Spleen (tissue), 11 donors: ENCODE results near the gene SPNS1. TPM values are rescaled to one million over a fixed set of nuclear protein-coding genes. Genes with fewer than 3 reads are reported as not detected.

Experiments used
- DNase-seq: peaks from one replicate; pipeline ENCODE4 v3.0.0-alpha.2; 2020
- H3K27ac ChIP-seq, 8 donors: fragments of 200-600 bp; sonication (generic) in 7 of 8; 1 replicate in 4 of 8; 2 replicates in 4 of 8; pipeline versions ENCODE4 v1.5.0 to v1.8.0; 2016 to 2021; ENCODE audit warnings: inconsistent platforms in 4 of 8, mild to moderate bottlenecking in 4 of 8, moderate library complexity in 1 of 8
- H3K27me3 ChIP-seq, 7 donors: fragments of 200-600 bp; sonication (generic) in 6 of 7; replicated peaks in 1 of 7; 1 replicate in 4 of 7; 2 replicates in 3 of 7; pipeline versions ENCODE4 v1.5.0 to v1.8.0; 2016 to 2021; ENCODE audit warnings: inconsistent platforms in 3 of 7, mild to moderate bottlenecking in 1 of 7
- H3K36me3 ChIP-seq, 6 donors: fragments of 200-600 bp; sonication (generic) in 5 of 6; 1 replicate in 4 of 6; 2 replicates in 2 of 6; pipeline versions ENCODE4 v1.5.0 to v1.8.0; 2016 to 2021; ENCODE audit warnings: inconsistent platforms in 2 of 6
- H3K4me1 ChIP-seq, 6 donors: fragments of 200-600 bp; sonication (generic) in 5 of 6; 1 replicate in 3 of 6; 2 replicates in 3 of 6; pipeline versions ENCODE4 v1.5.0 to v1.8.0; 2016 to 2021; ENCODE audit warnings: inconsistent platforms in 3 of 6
- H3K4me3 ChIP-seq, 8 donors: fragments of 200-600 bp; sonication (generic) in 7 of 8; 1 replicate in 4 of 8; 2 replicates in 4 of 8; pipeline versions ENCODE4 v1.5.0 to v1.8.0; 2016 to 2021; ENCODE audit warnings: inconsistent platforms in 4 of 8, mild to moderate bottlenecking in 4 of 8, moderate library complexity in 2 of 8
- H3K9me3 ChIP-seq, 8 donors: fragments of 200-600 bp; sonication (generic) in 7 of 8; 1 replicate in 4 of 8; 2 replicates in 4 of 8; pipeline versions ENCODE4 v1.5.0 to v1.8.0; 2016 to 2021; ENCODE audit warnings: inconsistent platforms in 4 of 8
- POLR2A ChIP-seq, 3 donors: fragments of 450-650 bp; IDR thresholded peaks; one replicate each; pipeline ENCODE4 v1.5.1; 2017; ENCODE audit warnings: antibody characterized with exemption in 3 of 3, mild to moderate bottlenecking in 1 of 3
- POLR2AphosphoS5 ChIP-seq, 3 donors: sonication (generic); formaldehyde crosslinking; IDR thresholded peaks; one replicate each; pipeline ENCODE4 v1.5.1; 2017; ENCODE audit warnings: antibody characterized with exemption in 3 of 3
- WGBS, 5 donors: extraction: QIAGEN DNeasy Blood & Tissue Kit in 3 of 5; methylation state at CpG; one replicate each; pipeline versions ENCODE4 v1.1.5 to v1.1.7; 2013 to 2018; 5-methylcytosine and 5-hydroxymethylcytosine counted together
- intact Hi-C: fragments of 100-400 bp; cut with DNase I; formaldehyde crosslinking; loops from one replicate; pipeline ENCODE4 v1.15.0; 2023; ENCODE audit warnings: low total_unique reads
- polyA plus RNA-seq, 3 donors: library from polyadenylated mRNA; stranded (reverse); fragments of 200-250 nt; gene quantifications; one replicate each; pipeline ENCODE4 v1.2.1, GENCODE V29; 2013
- total RNA-seq, 7 donors: library from RNA; depleted of rRNA in 3 of 7; stranded (reverse); fragments of >200 nt in 3 of 7; fragmentation: NEBNext Ultra II Directional in 4 of 7; extraction: Animal tissue kit (Norgen Biotek cat#: 25700) in 4 of 7; gene quantifications; one replicate each; pipeline versions ENCODE4 v1.1.0 to v1.2.1, GENCODE V29; 2016 to 2021
- TF ChIP-seq, protein P1 (sequence below), 11 experiments: fragments of 200-600 bp in 7 of 11; fragments of 450-650 bp in 4 of 11; sonication (generic) in 4 of 11; IDR thresholded peaks in 8 of 11; conservative IDR thresholded peaks in 3 of 11; 1 replicate in 7 of 11; 2 replicates in 4 of 11; pipeline versions ENCODE4 v1.4.0 to v1.8.0; 2016 to 2021; ENCODE audit warnings: antibody characterized with exemption in 11 of 11, inconsistent platforms in 4 of 11, mild to moderate bottlenecking in 1 of 11
- donor health status: healthy with polysubstance abuse.
- donor health status: DM: no; HTN: no; CAD: no; lungs with moderate emphysema.
- donor health status: DM: no; HTN: no; CAD: no.
- donor health status: Bipolar disorder and iron deficiency.
- donor health status: healthy.
- donor health status: DM: no; HTN: no; CAD: no.
- donor health status: DM: yes; HTN: yes; CAD: no.

Gene SPNS1
- total and polyA plus RNA-seq, 10 donors = 26.9 to 91.4 (median 30.9) TPM

DNA sequence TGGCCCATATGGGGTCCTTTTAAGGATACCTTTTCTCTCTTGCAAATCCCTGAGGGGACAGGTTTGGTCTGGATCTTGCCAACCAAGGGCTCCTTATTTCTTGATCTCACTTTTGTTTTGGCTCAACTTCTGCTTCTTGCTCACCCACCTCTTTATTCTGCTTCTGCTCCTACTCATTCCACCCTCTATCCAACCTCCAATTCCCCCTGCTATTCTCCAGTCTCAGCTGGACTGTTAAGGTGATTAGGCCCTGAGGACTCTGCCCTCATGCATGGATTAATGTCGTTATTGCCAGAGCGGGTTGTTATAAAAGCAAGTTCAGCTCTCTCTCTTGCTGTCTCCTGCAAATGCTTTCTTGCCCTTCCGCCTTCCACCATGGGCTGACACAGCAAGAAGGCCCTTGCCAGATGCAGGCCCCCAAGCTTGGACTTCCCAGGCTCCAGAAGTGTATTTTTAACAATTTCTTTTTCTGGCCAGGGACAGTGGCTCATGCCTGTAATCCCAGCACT is 40.0 kb downstream of the SPNS1 start:
- no peak for TF ChIP-seq POLR2AphosphoS5 (IDR thresholded peaks at IDR 0.05)
- TF ChIP-seq, protein P1, sequence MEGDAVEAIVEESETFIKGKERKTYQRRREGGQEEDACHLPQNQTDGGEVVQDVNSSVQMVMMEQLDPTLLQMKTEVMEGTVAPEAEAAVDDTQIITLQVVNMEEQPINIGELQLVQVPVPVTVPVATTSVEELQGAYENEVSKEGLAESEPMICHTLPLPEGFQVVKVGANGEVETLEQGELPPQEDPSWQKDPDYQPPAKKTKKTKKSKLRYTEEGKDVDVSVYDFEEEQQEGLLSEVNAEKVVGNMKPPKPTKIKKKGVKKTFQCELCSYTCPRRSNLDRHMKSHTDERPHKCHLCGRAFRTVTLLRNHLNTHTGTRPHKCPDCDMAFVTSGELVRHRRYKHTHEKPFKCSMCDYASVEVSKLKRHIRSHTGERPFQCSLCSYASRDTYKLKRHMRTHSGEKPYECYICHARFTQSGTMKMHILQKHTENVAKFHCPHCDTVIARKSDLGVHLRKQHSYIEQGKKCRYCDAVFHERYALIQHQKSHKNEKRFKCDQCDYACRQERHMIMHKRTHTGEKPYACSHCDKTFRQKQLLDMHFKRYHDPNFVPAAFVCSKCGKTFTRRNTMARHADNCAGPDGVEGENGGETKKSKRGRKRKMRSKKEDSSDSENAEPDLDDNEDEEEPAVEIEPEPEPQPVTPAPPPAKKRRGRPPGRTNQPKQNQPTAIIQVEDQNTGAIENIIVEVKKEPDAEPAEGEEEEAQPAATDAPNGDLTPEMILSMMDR (IDR thresholded peaks at IDR 0.05 in 8 of 11, conservative IDR thresholded peaks at IDR 0.05 in 3 of 11) = no peak
- TF ChIP-seq POLR2A (IDR thresholded peaks at IDR 0.05) = no peak
- intact Hi-C loops = no loop called here
- H3K9me3 ChIP-seq = no peaks in the 10 kb centered on the region
- H3K27me3 ChIP-seq = no peaks in the 10 kb centered on the region
- no peaks in the 10 kb centered on the region for H3K36me3 ChIP-seq
- 76 to 96% (median 92%) methylated on average over 3 of the region's 3 CpGs for WGBS, 5 donors
- H3K27ac ChIP-seq = peak overlapping the region in 5 of 8 donors; percentile 3 to 70 (median 57)
- DNase-seq = no peak
- no peak overlapping the region for H3K4me3 ChIP-seq
- H3K4me1 ChIP-seq = peaks cover 0 to 22% (median 3%) of the 10 kb centered on the region in 6 donors

DNA sequence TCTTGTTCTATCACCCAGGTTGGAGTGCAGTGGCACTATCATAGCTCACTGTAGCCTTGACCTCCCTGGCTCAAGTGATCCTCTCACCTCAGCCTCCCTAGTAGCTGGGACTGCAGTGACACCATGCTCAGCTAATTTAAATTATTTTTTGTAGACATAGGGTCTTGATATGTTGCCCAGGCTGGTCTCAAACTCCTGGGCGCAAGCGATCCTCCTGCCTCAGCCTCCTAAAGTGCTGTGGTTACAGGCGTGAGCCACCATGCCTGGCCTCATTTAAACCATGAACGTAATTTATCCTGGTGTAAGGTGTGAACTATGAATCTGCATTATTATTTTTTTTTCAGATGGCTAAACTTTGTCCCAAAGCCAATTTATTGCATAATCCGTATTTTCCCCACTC is 47.6 kb downstream of the SPNS1 start:
- no peaks in the 10 kb centered on the region for H3K36me3 ChIP-seq
- no peak for TF ChIP-seq POLR2AphosphoS5 (IDR thresholded peaks at IDR 0.05)
- TF ChIP-seq, protein P1 (IDR thresholded peaks at IDR 0.05 in 8 of 11, conservative IDR thresholded peaks at IDR 0.05 in 3 of 11) = no peak
- no peak for TF ChIP-seq POLR2A (IDR thresholded peaks at IDR 0.05)
- no peak overlapping the region for H3K27ac ChIP-seq
- 81 to 90% (median 88%) methylated on average over 5 of the region's 5 CpGs for WGBS, 5 donors
- H3K4me1 ChIP-seq = no peaks in the 10 kb centered on the region
- intact Hi-C loops = no loop called here
- H3K9me3 ChIP-seq = no peaks in the 10 kb centered on the region
- peaks cover 0 to 37% (median 0%) of the 10 kb centered on the region in 7 donors for H3K27me3 ChIP-seq
- no peak overlapping the region for H3K4me3 ChIP-seq
- DNase-seq = no peak

DNA sequence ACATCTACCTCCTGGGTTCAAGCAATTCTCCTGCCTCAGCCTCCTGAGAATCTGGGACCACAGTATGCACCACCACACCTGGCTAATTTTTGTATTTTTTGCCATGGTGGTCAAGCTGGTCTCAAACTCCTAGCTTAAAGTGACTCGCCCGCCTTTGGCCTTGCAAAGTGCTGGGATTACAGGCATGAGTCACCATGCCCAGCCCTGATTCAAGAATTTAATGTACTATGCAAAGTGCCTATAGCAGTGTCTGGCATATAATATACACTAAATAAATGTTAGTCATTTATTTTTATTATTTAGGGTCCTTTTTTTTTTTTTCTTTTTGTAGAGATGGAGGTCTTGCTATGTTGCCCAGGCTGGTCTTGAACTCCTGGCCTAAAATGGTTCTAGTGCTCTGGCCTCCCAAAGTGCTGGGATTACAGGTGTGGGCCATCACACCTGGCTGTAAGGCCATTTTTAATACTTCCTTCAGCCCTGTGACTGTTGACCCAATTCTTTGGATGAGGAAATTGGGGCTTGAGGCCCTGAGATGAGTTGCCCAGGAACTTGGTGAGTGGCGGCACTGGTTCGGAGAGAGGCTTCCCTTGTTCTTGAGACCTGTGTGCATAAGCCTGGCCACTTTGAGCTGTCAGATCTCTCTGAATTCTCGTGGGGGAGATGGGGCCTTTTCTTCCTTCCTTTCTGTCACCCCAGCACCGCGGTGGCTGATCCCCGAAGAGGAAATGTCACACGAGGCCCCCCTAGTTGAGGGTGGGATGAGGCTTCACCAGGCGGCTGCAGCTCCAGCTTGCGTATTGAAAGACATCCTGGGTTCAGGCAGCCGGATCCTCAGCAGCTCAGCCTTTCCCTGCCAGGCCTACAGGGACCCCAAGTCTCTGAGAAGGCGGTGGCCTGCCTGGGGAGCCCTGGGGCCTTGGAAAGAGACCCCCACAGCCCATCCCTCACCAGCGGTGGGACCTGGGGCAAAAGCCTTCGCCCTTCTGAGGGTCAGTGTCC is 49.0 kb downstream of the SPNS1 start:
- Histone ChIP-seq H3K36me3 (no peaks in the 10 kb centered on the region), H3K9me3 (no peaks in the 10 kb centered on the region), H3K4me1 (no peaks in the 10 kb centered on the region), H3K4me3 (no peak overlapping the region), H3K27me3 (peaks cover 0 to 43% (median 0%) of the 10 kb centered on the region in 7 donors), H3K27ac (no peak overlapping the region)
- intact Hi-C loops = no loop called here
- peak; percentile 64 for DNase-seq
- TF ChIP-seq POLR2A (IDR thresholded peaks at IDR 0.05) (no peak), POLR2AphosphoS5 (IDR thresholded peaks at IDR 0.05) (no peak)
- TF ChIP-seq, protein P1 (IDR thresholded peaks at IDR 0.05 in 8 of 11, conservative IDR thresholded peaks at IDR 0.05 in 3 of 11) = no peak
- WGBS, 5 donors = 45 to 56% (median 49%) methylated on average over 13 to 15 of the region's 15 CpGs

- Histone ChIP-seq H3K27ac (no peak overlapping the region), H3K9me3 (no peaks in the 10 kb centered on the region), H3K27me3 (peaks cover 0 to 46% (median 0%) of the 10 kb centered on the region in 7 donors), H3K4me1 (peaks cover 0 to 4% (median 0%) of the 10 kb centered on the region in 6 donors), H3K36me3 (no peaks in the 10 kb centered on the region), H3K4me3 (no peak overlapping the region)
- intact Hi-C loops = no loop called here
- peak; percentile 25 for DNase-seq
- TF ChIP-seq POLR2AphosphoS5 (IDR thresholded peaks at IDR 0.05) (no peak), POLR2A (IDR thresholded peaks at IDR 0.05) (no peak)
- TF ChIP-seq, protein P1 (IDR thresholded peaks at IDR 0.05 in 8 of 11, conservative IDR thresholded peaks at IDR 0.05 in 3 of 11) = no peak
- 47 to 71% (median 59%) methylated on average over 5 of the region's 5 CpGs for WGBS, 5 donors
These were observed 49.7 kb downstream of the SPNS1 start for GRCh38 chr16:29024278-29024677.
